Left cardiac atrium (tissue), 4 donors: ENCODE measurements around the gene SLCO3A1. TPM values are rescaled to one million over a fixed set of nuclear protein-coding genes. Genes with fewer than 3 reads are reported as not detected.

Source experiments
- ATAC-seq, 2 donors: fragments of 200-7000 bp; cut with Tn5 transposase; one replicate each; pipeline ENCODE4 v1.9.1; 2020; ENCODE audit warnings: mild to moderate bottlenecking in 2 of 2, moderate library complexity in 2 of 2
- DNase-seq: peaks from one replicate; pipeline ENCODE4 v3.0.0-alpha.2; 2020
- intact Hi-C, 2 donors: fragments of 100-400 bp; cut with DNase I; formaldehyde crosslinking; loops; one replicate each; pipeline versions ENCODE4 v1.14.1 to v1.15.1; 2022 to 2023
- total RNA-seq, 2 donors: library from RNA; stranded (reverse); fragmentation: NEBNext Ultra II Directional; extraction: Animal tissue kit (Norgen Biotek cat#: 25700); gene quantifications; one replicate each; pipeline ENCODE4 v1.2.1, GENCODE V29; 2021
- donor health status: DM: no; HTN: yes; CAD: no.
- donor health status: DM: no; HTN: yes; CAD: no; lungs with severe emphysema.
- donor health status: DM: yes; HTN: yes; CAD: no.
- donor health status: Dilated cardiomyopathy.

SLCO3A1 gene
- total RNA-seq, 2 donors from 2014 or later: 37.8 to 47.7 TPM

- intact Hi-C loops: loop anchor here in 1 of 2 donors (10.0 kb wide), 1 partner anchor 46 kb away; no protein-coding TSS in a partner anchor
- no peak for DNase-seq
- peak in 1 of 2 donors; percentile 10 for ATAC-seq
These were observed 174.8 kb downstream of the SLCO3A1 start for GRCh38 chr15:92028389-92028724.

DNA sequence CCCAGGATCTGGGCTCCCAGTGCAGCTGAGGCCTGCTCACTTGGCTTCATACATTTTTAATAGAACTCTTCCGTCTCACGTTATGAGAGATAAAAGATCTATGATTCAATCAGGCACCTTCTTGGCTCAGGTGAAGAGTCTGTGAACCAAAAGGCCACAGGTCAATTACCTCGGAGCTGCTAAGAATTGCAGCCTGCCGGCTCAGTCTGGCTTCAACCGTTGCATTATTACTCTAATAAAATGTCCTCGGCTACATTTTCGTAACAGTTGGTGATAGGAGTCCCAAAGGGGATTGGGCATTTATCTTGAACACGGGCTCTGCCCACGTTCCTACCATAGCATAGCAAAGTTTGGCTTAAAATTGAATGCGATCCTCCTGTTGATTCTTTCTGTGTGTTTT lies 176.3 kb downstream of the SLCO3A1 start:
- intact Hi-C loops: loop anchor here in 1 of 2 donors (10.0 kb wide), 1 partner anchor 45 kb away; no protein-coding TSS in a partner anchor
- ATAC-seq: peak in 1 of 2 donors; percentile 39
- no peak for DNase-seq

- intact Hi-C loops: no loop called here
- ATAC-seq (no peak), DNase-seq (no peak)
These were observed 179.8 kb downstream of the SLCO3A1 start for GRCh38 chr15:92033314-92033713.

GRCh38 chr15:92033723-92034122 lies 180.2 kb downstream of the SLCO3A1 start:
- intact Hi-C loops: no loop called here
- ATAC-seq (peak; percentile 37 to 48), DNase-seq (no peak)

DNA sequence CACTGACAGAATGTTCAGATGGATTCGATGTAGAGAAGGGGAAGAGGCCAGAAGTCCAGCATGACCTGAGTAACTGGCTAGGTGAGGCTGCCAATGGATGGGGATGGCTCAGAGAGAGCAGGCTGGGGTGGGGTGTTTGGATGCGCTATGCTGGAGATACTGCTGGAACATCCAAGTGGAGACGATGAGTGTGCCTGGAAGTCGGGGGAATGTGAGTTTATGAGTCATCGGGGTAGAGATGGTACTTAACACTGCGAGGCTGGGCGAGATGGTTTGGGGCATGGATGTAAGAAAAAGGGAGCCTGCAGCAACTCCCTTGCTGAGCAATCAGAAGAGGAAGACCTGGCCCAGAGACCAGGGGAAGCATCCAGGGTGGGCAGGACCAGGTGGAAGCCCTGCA lies 180.7 kb downstream of the SLCO3A1 start:
- intact Hi-C loops: no loop called here
- peak in 1 of 2 donors; percentile 77 for ATAC-seq
- DNase-seq: no peak

GRCh38 chr15:92035551-92035950 lies 182.0 kb downstream of the SLCO3A1 start:
- intact Hi-C loops: no loop called here
- DNase-seq (no peak), ATAC-seq (no peak)

- no peak for DNase-seq
- intact Hi-C loops: no loop called here
These were observed 182.5 kb downstream of the SLCO3A1 start for GRCh38 chr15:92035961-92036360.

GRCh38 chr15:92037491-92037890 lies 184.0 kb downstream of the SLCO3A1 start:
- DNase-seq: no peak
- ATAC-seq: no peak
- intact Hi-C loops: no loop called here

More at GRCh38 chr15:92035961-92036360, 182.5 kb downstream of the SLCO3A1 start:
- no peak for ATAC-seq

DNA sequence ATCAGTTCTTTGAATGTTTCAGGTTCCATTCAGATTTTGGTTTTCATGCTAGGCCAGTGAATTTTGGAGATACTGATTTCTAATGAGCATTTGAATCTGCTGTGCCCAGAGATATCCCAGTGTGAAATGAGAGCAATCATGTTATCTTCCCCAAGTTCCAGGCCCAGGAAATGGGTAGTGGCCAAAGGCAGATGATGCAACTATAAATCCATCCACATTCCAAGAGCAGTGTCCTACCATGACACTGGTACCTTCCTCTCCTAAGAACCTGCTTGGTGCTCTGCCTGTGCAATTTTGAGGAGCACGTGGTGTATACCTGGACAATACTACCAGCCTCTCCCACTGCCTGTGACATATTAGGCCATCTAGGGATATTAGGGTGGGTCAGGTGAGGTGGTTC lies 186.8 kb downstream of the SLCO3A1 start:
- DNase-seq (no peak), ATAC-seq (no peak)
- intact Hi-C loops: no loop called here

GRCh38 chr15:92041371-92041770 lies 187.9 kb downstream of the SLCO3A1 start:
- no peak for DNase-seq
- no peak for ATAC-seq
- intact Hi-C loops: no loop called here

DNA sequence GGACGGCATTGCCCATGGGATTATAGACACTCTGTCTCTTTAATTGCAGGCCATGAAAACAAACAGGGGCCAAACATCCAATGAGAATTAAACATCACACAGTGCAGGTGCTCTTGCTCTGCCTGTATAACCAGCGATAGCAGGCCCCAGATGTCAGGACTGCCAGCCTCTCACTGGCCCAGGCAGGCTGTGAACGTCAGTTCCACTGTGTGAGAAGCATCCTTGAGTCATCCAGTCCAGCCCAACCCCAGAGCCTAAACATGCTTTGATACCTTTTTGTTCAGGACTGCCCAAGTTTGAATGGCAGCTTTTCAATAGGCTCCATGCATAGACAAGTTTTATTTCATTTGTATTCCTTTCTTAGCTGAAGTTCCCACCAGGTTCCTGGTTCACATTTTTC lies 189.8 kb downstream of the SLCO3A1 start:
- intact Hi-C loops: no loop called here
- DNase-seq: no peak
- no peak for ATAC-seq

DNA sequence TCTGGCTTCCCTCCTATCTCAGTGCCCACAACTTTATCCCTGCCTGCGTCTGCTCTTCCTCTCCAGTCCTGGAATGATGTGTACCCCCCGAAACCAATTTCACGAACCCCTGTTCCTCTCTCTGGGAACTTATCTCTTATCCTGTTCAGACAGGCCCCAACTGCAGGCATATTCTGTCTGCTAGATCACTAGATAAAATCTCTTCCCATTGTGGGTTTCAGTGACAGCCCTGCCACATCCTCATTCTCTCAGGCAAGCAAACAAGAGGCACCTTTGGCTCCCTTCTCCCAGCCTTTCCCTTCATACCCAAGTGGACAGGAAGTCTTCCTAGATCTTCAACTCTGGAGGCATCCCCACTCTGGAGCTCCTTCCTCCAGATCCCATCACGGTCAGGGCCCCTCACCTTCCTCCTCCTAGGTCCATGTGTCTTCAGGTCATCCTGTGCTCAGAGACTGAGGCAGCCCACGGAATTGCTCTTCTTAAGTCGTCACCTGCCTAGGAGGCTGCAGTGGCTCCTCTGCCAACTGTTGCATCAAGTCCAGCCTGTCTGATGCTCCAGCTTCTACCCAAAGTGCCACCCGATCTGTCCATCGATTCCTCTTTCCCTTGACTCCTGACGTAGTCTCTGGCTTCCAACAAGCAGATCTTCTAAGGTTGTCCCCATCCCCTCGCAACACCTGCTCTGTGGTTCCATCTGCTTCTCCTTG lies 190.8 kb downstream of the SLCO3A1 start:
- intact Hi-C loops: no loop called here
- ATAC-seq (no peak), DNase-seq (no peak)

DNA sequence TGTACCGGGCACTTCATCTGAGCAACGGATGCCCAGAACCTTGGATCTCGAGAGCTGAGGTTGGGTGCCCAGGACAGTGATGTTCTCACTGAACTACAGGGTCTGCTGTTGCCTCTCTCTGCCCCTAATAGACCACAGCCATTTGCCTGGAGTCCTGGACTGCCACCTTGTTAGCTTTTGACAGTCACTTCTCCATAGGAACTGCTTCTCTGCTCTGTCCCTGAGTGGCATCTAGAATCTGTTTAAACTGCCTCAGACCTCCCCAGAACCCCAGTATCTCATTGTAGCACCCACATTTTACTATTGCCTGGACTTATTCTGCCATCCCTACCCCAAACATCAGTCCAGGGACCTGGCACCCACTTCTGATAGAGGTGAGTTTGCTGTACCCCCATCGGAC lies 194.4 kb downstream of the SLCO3A1 start:
- intact Hi-C loops: no loop called here
- DNase-seq (no peak), ATAC-seq (no peak)

GRCh38 chr15:92048739-92049138 lies 195.2 kb downstream of the SLCO3A1 start:
- intact Hi-C loops: no loop called here
- DNase-seq (no peak), ATAC-seq (no peak)

DNA sequence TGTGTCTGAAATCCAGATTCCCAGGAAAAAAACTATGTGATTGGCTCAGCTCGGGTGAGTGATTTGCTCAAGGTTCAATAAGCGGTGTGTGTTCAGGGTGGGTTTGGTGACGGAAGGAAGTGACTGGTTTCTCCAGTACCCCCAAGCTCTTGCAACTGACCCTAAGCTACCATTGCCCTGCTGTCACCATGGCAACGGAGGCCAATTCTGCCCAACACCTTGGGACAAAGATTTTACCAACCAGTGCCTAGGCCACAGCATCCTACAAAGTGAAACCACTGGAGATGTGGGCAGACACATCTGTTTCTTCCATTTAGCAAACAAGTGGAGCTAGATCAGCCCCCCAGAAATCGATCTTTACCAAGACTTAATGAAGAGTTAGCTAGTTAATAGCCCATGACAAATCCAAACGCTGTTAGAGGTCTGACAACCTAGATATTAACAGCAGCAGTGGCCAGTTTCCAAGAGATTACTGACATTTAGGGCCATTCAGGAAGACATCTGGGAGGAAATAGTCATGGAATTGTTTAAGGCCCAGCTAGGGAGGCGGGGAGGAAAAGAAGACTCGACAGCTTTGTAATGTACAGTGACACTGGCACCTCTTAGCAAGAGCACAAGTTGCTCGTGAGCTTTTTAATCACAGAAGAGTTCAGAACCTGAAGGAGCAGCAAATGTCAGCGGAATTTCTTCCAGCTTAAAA lies 195.9 kb downstream of the SLCO3A1 start:
- DNase-seq (no peak), ATAC-seq (peak in 1 of 2 donors; percentile 17)

GRCh38 chr15:92050220-92050898 lies 196.9 kb downstream of the SLCO3A1 start:
- ATAC-seq (peak in 1 of 2 donors; percentile 54), DNase-seq (no peak)
- intact Hi-C loops: no loop called here

More for the DNA sequence above, 195.9 kb downstream of the SLCO3A1 start:
- intact Hi-C loops: no loop called here

DNA sequence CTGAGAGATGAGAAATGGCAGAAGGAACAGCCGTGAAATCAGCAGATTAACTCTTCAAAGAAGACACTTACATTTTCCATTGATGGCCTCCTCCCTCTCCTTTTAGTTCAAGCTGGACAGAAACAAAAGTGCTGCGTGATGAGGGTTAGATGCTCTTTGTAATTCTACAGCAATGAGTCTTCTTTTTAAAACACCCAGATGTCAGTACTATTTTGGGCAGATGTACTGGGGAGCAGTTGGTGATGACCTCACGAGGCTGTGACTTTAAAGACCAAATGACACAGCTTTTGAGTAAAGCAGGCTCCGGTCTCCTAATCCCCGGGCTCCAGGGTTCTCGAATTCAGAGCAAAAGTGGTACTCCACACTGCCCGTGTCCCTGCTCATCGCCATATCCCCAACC lies 198.2 kb downstream of the SLCO3A1 start:
- ATAC-seq (peak in 1 of 2 donors; percentile 20), DNase-seq (no peak)
- intact Hi-C loops: no loop called here

DNA sequence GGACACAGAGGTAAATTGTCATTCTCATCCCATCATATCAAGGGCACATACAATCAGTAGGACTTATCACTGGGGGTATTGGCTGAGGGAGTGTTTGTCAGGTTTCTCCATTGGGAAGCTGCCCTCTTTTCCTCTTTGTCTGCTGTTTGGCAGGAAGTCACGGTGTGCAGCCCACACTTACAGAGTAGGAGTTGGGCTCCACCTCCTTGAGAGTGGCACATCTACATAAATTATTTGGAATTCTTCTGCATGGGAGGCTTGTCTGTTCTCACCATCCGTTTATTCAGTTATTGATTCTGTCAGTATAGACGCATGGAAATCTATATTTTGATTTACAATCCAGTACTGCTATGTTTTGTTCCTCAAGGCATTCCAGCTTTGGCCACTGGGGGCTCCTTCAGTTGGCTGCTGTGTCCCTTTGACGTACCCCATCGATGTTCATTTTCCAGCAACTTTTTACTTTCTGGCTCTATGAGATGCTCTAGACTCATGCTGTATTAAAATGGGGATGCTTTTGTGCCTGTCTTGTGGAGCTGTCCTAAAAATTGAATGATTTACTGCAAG lies 200.3 kb downstream of the SLCO3A1 start:
- DNase-seq: no peak
- no peak for ATAC-seq
- intact Hi-C loops: no loop called here

DNA sequence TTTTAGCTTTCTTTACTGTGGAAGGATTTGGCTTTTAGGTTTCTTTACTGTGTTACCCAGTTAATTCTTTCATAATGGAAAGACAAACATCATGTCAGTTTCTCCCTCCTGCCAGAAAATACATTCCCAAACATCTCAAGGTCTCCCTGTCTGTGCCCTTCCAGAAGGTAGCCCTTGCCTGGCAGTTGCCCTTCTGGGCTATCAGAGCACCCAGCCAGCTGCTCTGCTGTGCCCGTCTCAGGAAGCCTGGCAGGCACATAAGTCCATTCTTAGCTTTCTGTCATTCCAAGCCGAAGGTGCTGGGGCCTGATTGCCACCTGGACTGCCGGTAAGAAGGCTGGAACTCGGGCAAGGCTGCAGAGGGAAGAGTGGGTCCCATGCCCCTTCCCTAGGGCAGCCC lies 203.4 kb downstream of the SLCO3A1 start:
- ATAC-seq: no peak
- intact Hi-C loops: no loop called here
- DNase-seq: no peak
